NCI-H146 treated with DMSO at 0.1 percent for 48 hours (cell line): ENCODE results near the gene PNPLA4.

Experiments
- DNase-seq: peaks from one replicate; lab custom pipeline; 2025; ENCODE audit not compliant: unreplicated experiment; lab: John Stamatoyannopoulos, UW

Gene PNPLA4

GRCh38 chrX:7927259-7928167 is at the start of gene PNPLA4:
Gene PNPLA4, minus strand, starts transcription at chrX:7927413. Its CDS starts 1,294 bp downstream, at chrX:7926119.
- DNase-seq: peak; percentile 66

GRCh38 chrX:7972586-7972985 is 45.4 kb upstream of the PNPLA4 start:
- no peak for DNase-seq

GRCh38 chrX:7970428-7970827 is 43.2 kb upstream of the PNPLA4 start:
- no peak for DNase-seq

- DNase-seq: no peak
These were observed 38.2 kb upstream of the PNPLA4 start for GRCh38 chrX:7965436-7965835.

GRCh38 chrX:7960246-7960645 is 33.0 kb upstream of the PNPLA4 start:
- no peak for DNase-seq

- no peak for DNase-seq
These were observed 26.2 kb upstream of the PNPLA4 start for GRCh38 chrX:7953446-7953845.

- no peak for DNase-seq
These were observed 23.7 kb upstream of the PNPLA4 start for GRCh38 chrX:7950865-7951264.

- DNase-seq: no peak
These were observed 21.3 kb upstream of the PNPLA4 start for GRCh38 chrX:7948483-7948882.

- DNase-seq: no peak
These were observed 19.7 kb upstream of the PNPLA4 start for GRCh38 chrX:7946960-7947359.

- no peak for DNase-seq
These were observed 16.5 kb upstream of the PNPLA4 start for GRCh38 chrX:7943600-7944245.

GRCh38 chrX:7941390-7942042 is 14.3 kb upstream of the PNPLA4 start:
- DNase-seq: no peak

- DNase-seq: no peak
These were observed 6.8 kb upstream of the PNPLA4 start for GRCh38 chrX:7934026-7934425.

- DNase-seq: no peak
These were observed 327 bp downstream of the PNPLA4 start for GRCh38 chrX:7926914-7927258.

- no peak for DNase-seq
These were observed 712 bp downstream of the PNPLA4 start for GRCh38 chrX:7926501-7926900.

GRCh38 chrX:7925867-7926472 is 1.2 kb downstream of the PNPLA4 start:
- DNase-seq: peak; percentile 64

- DNase-seq: no peak
These were observed 5.5 kb downstream of the PNPLA4 start for GRCh38 chrX:7921750-7922149.

- DNase-seq: no peak
These were observed 18.4 kb downstream of the PNPLA4 start for GRCh38 chrX:7908821-7909220.

- DNase-seq: no peak
These were observed 22.7 kb downstream of the PNPLA4 start for GRCh38 chrX:7904562-7904961.

- DNase-seq: no peak
These were observed 35.3 kb downstream of the PNPLA4 start for GRCh38 chrX:7891928-7892327.

- DNase-seq: no peak
These were observed 37.5 kb downstream of the PNPLA4 start for GRCh38 chrX:7889680-7890079.

GRCh38 chrX:7889135-7889534 is 38.1 kb downstream of the PNPLA4 start:
- DNase-seq: no peak

- DNase-seq: no peak
These were observed 50.3 kb downstream of the PNPLA4 start for GRCh38 chrX:7876957-7877356.
